ENCODE data around the gene PGM1. TPM values are rescaled to one million over a fixed set of nuclear protein-coding genes. Genes with fewer than 3 reads are reported as not detected.
A peak's percentile ranks its signal among the peaks of the same experiment; 100 is the strongest.

Gene PGM1
- polyA plus RNA-seq (2012; rRNA removed): 19.3 and 20.7 TPM in 2 replicates
- polyA plus RNA-seq (2012; cell fraction: cytosol; rRNA removed): 23.2 and 25.0 TPM in 2 replicates
- 18.1 and 19.6 TPM in 2 replicates for polyA plus RNA-seq (2012; cell fraction: nucleus; rRNA removed)

DNA sequence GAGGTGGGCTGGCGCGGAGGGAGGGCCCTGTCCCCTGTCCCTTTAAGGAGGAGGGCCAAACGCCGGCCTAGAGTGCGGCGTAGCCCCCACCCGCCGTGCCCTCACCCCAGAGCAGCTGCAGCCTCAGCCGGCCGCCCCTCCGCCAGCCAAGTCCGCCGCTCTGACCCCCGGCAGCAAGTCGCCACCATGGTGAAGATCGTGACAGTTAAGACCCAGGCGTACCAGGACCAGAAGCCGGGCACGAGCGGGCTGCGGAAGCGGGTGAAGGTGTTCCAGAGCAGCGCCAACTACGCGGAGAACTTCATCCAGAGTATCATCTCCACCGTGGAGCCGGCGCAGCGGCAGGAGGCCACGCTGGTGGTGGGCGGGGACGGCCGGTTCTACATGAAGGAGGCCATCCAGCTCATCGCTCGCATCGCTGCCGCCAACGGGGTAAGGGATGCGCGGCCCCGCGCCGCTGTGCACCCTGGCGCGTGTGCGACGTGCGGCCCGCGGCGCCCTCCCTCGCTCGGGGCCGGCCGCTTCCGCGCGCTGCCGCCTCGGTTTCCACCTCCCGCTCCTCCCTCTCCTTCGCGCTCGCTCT is at the start of gene PGM1:
Gene PGM1, plus strand, starts transcription at position 109 of the 583 bp plus-strand sequence. Its CDS starts 78 bp downstream, at position 187.
- H3K4me1 ChIP-seq (ENCODE audit: control insufficient read depth in 1 of 2, insufficient read depth in 2 of 2, low read depth in 1 of 2, low read length in 1 of 2): peaks cover 0 to 6% of the 10 kb centered on the region in 2 experiments; a peak in 1 of 4 replicates
- H3K9me2 ChIP-seq: no peaks in the 10 kb centered on the region
- H3F3A ChIP-seq (replicated peaks; ENCODE audit: insufficient read depth): peaks cover 4% of the 10 kb centered on the region
- WGBS (ENCODE audit: low lambda C conversion rate): 2% methylated on average over 17 of the region's 64 CpGs
- peak; percentile 90 for DNase-seq
- CTCF ChIA-PET: interaction anchor here (0.8 to 1.4 kb wide), 5 partner anchors 16 to 107 kb away, joined by 3 to 8 read pairs (median 3); no protein-coding TSS in a partner anchor
- H3K79me2 ChIP-seq (ENCODE audit: insufficient read depth): peaks cover 28% of the 10 kb centered on the region
- POLR2A ChIA-PET: no interaction called here
- H3K27ac ChIP-seq (ENCODE audit: low read depth in 2 of 2, low read length in 1 of 2): peak within 1 kb of the TSS; percentile 74 to 90
- H4K20me1 ChIP-seq (ENCODE audit: insufficient read depth): no peaks in the 10 kb centered on the region
- peak within 1 kb of the TSS; percentile 88 to 95 for H3K4me3 ChIP-seq (ENCODE audit: low read depth in 2 of 2, low read length in 1 of 2)
- peak within 1 kb of the TSS; percentile 97 for H3K4me2 ChIP-seq
- no peaks in the 10 kb centered on the region for H3K27me3 ChIP-seq (ENCODE audit: insufficient read depth)
- peak within 1 kb of the TSS; percentile 93 for H2AFZ ChIP-seq (ENCODE audit: low read depth)
- TF ChIP-seq RCOR1 (IDR thresholded peaks at IDR 0.05; ENCODE audit: low read length): peak; percentile 17; the same call in 1 of the 2 replicates
- TF ChIP-seq MXI1 (IDR thresholded peaks at IDR 0.05; ENCODE audit: low read depth, low read length): peak; percentile 89
- TF ChIP-seq, protein P1, sequence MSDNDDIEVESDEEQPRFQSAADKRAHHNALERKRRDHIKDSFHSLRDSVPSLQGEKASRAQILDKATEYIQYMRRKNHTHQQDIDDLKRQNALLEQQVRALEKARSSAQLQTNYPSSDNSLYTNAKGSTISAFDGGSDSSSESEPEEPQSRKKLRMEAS (IDR thresholded peaks at IDR 0.05; ENCODE audit: low read depth): peak; percentile 78
- TF ChIP-seq TAF1 (IDR thresholded peaks at IDR 0.05; ENCODE audit: borderline replicate concordance, low read depth, low read length): peak; percentile 30; the same call in 1 of the 2 replicates
- TF ChIP-seq, protein P2, sequence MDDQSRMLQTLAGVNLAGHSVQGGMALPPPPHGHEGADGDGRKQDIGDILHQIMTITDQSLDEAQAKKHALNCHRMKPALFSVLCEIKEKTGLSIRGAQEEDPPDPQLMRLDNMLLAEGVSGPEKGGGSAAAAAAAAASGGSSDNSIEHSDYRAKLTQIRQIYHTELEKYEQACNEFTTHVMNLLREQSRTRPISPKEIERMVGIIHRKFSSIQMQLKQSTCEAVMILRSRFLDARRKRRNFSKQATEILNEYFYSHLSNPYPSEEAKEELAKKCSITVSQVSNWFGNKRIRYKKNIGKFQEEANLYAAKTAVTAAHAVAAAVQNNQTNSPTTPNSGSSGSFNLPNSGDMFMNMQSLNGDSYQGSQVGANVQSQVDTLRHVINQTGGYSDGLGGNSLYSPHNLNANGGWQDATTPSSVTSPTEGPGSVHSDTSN (IDR thresholded peaks at IDR 0.05): peak; percentile 35; the same call in 1 of the 2 replicates
- 0 out of 2 replicates have a peak, but pooled peaks have one; percentile 54 for TF ChIP-seq YY1 (IDR thresholded peaks at IDR 0.05; ENCODE audit: low read depth)
- TF ChIP-seq, protein P3, sequence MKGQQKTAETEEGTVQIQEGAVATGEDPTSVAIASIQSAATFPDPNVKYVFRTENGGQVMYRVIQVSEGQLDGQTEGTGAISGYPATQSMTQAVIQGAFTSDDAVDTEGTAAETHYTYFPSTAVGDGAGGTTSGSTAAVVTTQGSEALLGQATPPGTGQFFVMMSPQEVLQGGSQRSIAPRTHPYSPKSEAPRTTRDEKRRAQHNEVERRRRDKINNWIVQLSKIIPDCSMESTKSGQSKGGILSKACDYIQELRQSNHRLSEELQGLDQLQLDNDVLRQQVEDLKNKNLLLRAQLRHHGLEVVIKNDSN (IDR thresholded peaks at IDR 0.05; ENCODE audit: borderline replicate concordance, low read depth): no peak
- TF ChIP-seq FOSL2 (IDR thresholded peaks at IDR 0.05; ENCODE audit: borderline replicate concordance, low read depth): no peak
- TF ChIP-seq SIN3A (IDR thresholded peaks at IDR 0.05; ENCODE audit: borderline replicate concordance, low read depth, low read length): peak; percentile 88; the same call in 1 of the 2 replicates
- no peaks in the 10 kb centered on the region for H3K9me3 ChIP-seq
- H3K9ac ChIP-seq: peak within 1 kb of the TSS; percentile 77
- H3K36me3 ChIP-seq (replicated peaks in 1 of 2; ENCODE audit: control insufficient read depth in 1 of 2, insufficient read depth in 2 of 2, low read length in 1 of 2): no peaks in the 10 kb centered on the region

DNA sequence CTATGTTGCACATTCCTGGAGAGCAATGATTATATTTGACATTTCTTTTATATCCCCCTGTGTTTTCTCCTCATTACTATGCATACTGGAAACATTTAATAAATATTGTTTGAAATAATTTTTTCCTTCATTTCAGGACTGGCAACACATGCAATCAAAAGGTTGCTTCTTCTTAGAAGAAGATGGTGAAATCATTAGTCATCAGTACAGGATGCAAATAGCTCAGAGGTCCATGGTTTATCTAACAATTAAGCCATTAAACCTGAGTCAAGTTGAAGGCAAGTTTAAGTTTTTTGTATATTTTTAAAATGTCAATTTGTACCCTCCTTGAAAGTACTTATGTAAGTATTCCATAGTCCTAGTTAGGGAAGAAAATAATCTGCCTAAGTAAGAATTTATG is 47.4 kb upstream of the PGM1 start:
- no peaks in the 10 kb centered on the region for H3K27me3 ChIP-seq (ENCODE audit: insufficient read depth)
- ChIA-PET CTCF (no interaction called here), POLR2A (no interaction called here)
- H3K9me2 ChIP-seq: no peaks in the 10 kb centered on the region
- peaks cover 4 to 8% of the 10 kb centered on the region in 2 experiments for H3K36me3 ChIP-seq (replicated peaks in 1 of 2; ENCODE audit: control insufficient read depth in 1 of 2, insufficient read depth in 2 of 2, low read length in 1 of 2)
- no peaks in the 10 kb centered on the region for H4K20me1 ChIP-seq (ENCODE audit: insufficient read depth)
- no peak for DNase-seq
- peaks cover 4% of the 10 kb centered on the region for H3F3A ChIP-seq (replicated peaks; ENCODE audit: insufficient read depth)
- no peak overlapping the region for H3K27ac ChIP-seq (ENCODE audit: low read depth in 2 of 2, low read length in 1 of 2)
- no peak overlapping the region for H3K4me2 ChIP-seq
- H3K4me1 ChIP-seq (ENCODE audit: control insufficient read depth in 1 of 2, insufficient read depth in 2 of 2, low read depth in 1 of 2, low read length in 1 of 2): no peaks in the 10 kb centered on the region
- no peak overlapping the region for H3K4me3 ChIP-seq (ENCODE audit: low read depth in 2 of 2, low read length in 1 of 2)
- H3K9me3 ChIP-seq: no peaks in the 10 kb centered on the region
- H3K9ac ChIP-seq: no peak overlapping the region
- no peak overlapping the region for H2AFZ ChIP-seq (ENCODE audit: low read depth)
- H3K79me2 ChIP-seq (ENCODE audit: insufficient read depth): no peaks in the 10 kb centered on the region
- TF ChIP-seq, protein P4, sequence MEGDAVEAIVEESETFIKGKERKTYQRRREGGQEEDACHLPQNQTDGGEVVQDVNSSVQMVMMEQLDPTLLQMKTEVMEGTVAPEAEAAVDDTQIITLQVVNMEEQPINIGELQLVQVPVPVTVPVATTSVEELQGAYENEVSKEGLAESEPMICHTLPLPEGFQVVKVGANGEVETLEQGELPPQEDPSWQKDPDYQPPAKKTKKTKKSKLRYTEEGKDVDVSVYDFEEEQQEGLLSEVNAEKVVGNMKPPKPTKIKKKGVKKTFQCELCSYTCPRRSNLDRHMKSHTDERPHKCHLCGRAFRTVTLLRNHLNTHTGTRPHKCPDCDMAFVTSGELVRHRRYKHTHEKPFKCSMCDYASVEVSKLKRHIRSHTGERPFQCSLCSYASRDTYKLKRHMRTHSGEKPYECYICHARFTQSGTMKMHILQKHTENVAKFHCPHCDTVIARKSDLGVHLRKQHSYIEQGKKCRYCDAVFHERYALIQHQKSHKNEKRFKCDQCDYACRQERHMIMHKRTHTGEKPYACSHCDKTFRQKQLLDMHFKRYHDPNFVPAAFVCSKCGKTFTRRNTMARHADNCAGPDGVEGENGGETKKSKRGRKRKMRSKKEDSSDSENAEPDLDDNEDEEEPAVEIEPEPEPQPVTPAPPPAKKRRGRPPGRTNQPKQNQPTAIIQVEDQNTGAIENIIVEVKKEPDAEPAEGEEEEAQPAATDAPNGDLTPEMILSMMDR (IDR thresholded peaks at IDR 0.05): no peak
- TF ChIP-seq TEAD4 (IDR thresholded peaks at IDR 0.05; ENCODE audit: borderline replicate concordance, insufficient read depth) (no peak), TCF12 (IDR thresholded peaks at IDR 0.05) (no peak), NFIC (IDR thresholded peaks at IDR 0.05; ENCODE audit: borderline replicate concordance) (no peak), EZH2phosphoT487 (IDR thresholded peaks at IDR 0.05; ENCODE audit: borderline replicate concordance, low read depth) (no peak), SMC3 (IDR thresholded peaks at IDR 0.05; ENCODE audit: low read depth, low read length) (no peak), TAF1 (IDR thresholded peaks at IDR 0.05; ENCODE audit: borderline replicate concordance, low read depth, low read length) (no peak), SIN3A (IDR thresholded peaks at IDR 0.05; ENCODE audit: borderline replicate concordance, low read depth, low read length) (no peak), JUND (IDR thresholded peaks at IDR 0.05) (no peak), CHD2 (IDR thresholded peaks at IDR 0.05; ENCODE audit: low read length, partially characterized antibody) (no peak), GATA2 (CRISPR knock-in tag; IDR thresholded peaks at IDR 0.05) (no peak), FOXM1 (IDR thresholded peaks at IDR 0.05; ENCODE audit: low read depth) (no peak)
- TF ChIP-seq, protein P5, sequence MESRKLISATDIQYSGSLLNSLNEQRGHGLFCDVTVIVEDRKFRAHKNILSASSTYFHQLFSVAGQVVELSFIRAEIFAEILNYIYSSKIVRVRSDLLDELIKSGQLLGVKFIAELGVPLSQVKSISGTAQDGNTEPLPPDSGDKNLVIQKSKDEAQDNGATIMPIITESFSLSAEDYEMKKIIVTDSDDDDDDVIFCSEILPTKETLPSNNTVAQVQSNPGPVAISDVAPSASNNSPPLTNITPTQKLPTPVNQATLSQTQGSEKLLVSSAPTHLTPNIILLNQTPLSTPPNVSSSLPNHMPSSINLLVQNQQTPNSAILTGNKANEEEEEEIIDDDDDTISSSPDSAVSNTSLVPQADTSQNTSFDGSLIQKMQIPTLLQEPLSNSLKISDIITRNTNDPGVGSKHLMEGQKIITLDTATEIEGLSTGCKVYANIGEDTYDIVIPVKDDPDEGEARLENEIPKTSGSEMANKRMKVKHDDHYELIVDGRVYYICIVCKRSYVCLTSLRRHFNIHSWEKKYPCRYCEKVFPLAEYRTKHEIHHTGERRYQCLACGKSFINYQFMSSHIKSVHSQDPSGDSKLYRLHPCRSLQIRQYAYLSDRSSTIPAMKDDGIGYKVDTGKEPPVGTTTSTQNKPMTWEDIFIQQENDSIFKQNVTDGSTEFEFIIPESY (IDR thresholded peaks at IDR 0.05; ENCODE audit: borderline replicate concordance, low read depth): no peak
- TF ChIP-seq, protein P3 (IDR thresholded peaks at IDR 0.05; ENCODE audit: borderline replicate concordance, low read depth): no peak
